ENCODE results near the gene MYRFL.

DNA sequence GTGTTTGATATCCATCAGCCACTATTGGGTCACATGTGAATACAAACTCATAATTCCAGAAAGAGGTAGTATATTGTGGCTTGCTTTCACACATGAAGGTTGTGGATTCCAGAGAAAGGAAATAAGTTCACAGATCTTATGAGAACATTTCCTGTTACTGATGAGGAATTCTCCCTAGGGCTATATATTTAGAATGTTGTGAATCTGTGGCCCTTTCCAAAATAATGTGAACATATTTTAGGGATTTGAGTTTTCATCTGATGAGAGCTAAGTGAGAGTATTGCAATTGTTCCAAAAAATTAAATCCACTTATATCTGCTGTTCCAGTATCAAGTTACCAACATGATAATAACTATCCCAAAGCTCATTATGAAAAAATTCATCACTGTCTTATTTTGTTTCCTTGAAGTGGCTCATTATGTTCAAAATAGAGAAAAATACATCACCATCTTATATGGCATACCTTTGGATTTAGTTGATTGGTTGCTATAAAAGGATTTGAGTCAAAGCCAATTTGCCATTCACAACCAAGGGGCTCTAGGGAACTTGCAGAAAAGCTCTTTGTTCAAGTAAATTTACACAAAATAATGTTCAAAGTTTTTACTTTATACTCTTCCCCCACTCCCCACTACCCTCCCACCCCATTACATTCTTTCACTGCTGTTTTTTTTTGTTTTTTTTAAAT is 76.3 kb downstream of the MYRFL start:
- TF ChIP-seq, protein P1, sequence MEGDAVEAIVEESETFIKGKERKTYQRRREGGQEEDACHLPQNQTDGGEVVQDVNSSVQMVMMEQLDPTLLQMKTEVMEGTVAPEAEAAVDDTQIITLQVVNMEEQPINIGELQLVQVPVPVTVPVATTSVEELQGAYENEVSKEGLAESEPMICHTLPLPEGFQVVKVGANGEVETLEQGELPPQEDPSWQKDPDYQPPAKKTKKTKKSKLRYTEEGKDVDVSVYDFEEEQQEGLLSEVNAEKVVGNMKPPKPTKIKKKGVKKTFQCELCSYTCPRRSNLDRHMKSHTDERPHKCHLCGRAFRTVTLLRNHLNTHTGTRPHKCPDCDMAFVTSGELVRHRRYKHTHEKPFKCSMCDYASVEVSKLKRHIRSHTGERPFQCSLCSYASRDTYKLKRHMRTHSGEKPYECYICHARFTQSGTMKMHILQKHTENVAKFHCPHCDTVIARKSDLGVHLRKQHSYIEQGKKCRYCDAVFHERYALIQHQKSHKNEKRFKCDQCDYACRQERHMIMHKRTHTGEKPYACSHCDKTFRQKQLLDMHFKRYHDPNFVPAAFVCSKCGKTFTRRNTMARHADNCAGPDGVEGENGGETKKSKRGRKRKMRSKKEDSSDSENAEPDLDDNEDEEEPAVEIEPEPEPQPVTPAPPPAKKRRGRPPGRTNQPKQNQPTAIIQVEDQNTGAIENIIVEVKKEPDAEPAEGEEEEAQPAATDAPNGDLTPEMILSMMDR (IDR thresholded peaks at IDR 0.05; ENCODE audit: low read depth, low read length, poor library complexity, severe bottlenecking) = no peak
- TF ChIP-seq EZH2phosphoT487 (IDR thresholded peaks at IDR 0.05; ENCODE audit: borderline replicate concordance, low read length) = no peak

All from DOHH2 (cell line).